Activated CD4-positive, alpha-beta T cell treated with anti-CD3 and anti-CD28 coated beads, Interleukin-2, amount 50 U/mL, for 1 hour (primary cell): ENCODE measurements around the gene ADCY1.
"Not testable (repeated sequence)": the region's sequence is repeated elsewhere in the genome, so short reads cannot be mapped to it uniquely, and the experiment has no call there.

ENCODE experiments used
- DNase-seq: peaks from one replicate; pipeline ENCODE4 v3.0.0-alpha.2; 2020

ADCY1 gene

DNA sequence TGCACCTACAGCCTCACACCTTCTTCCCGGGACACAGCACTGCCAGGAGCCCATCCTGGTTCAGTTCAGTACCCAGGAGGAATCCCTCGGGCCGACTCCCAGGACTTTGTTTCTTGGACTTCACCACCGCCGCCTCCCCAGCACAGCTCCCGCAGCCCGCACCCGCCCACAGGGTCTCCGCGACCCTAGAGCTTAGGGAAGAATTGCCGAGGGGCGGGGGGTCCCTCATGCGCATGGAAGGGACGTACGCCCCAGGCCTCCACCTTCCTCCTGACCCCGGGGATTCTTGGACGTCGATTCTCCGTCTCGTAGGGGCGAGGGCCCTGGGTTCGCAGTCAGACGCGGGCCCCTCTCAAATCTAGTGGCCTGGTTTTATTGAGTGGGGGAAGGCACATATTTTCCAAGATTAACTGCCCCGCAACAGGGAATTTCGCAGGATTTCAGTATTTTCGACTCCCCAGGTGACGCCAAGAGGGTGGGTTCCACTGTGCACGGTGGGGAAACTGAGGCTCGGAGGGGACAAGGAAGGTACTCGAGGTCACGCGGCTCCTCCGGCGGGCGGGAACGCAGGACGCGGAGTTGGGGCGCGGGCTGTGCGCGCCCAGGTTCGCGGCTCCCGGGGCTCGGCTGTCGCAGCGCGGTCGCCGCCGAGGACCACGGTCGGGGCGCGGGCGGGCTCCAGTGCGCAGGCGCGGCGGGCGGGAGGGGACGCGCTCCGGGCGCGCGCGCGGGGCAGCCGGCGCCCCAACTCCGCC is at the start of gene ADCY1:
ADCY1 (plus strand) TSS at position 708 of the 755 bp plus-strand sequence. CDS start 176 bp downstream, outside the sequence.
- no peak for DNase-seq

DNA sequence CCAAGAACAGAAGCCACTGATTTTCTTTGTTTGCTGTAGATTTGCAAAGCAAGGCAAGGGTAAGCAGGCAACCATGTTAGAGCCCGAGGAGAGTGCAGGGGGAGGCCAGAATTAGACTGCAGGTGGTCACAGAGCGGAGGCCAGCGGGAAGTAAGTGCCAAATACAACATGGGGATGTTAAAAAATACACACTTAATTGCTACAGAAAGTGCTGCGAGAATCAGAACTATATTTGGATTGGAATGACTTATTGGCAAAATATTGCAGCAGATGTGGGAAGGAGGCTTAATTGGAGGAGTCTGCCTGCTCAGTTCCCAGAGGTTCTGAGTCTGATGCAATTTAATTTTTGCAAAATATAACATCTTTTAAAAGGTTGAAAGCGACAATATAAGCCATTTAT is 49.7 kb upstream of the ADCY1 start:
- DNase-seq, result no peak

DNA sequence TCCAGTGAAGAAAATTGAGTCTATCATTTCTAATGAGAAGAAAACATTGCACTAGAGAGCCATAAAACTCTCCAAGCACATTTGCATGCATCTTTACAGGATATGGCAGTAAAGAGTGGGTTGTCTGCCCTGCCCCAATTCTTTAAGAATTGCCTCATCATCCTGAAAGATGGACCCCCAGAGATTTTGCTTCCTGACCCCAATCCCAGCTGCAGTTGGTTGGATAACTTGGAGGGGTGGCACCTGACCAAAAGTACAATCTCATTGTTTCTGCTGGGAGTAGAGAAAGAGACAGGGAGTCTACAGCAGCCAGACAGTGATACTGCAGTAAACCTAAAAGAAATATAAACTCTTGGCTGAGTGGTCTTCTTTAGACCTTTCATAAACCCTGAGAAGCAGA is 49.1 kb upstream of the ADCY1 start:
- DNase-seq, result no peak

DNA sequence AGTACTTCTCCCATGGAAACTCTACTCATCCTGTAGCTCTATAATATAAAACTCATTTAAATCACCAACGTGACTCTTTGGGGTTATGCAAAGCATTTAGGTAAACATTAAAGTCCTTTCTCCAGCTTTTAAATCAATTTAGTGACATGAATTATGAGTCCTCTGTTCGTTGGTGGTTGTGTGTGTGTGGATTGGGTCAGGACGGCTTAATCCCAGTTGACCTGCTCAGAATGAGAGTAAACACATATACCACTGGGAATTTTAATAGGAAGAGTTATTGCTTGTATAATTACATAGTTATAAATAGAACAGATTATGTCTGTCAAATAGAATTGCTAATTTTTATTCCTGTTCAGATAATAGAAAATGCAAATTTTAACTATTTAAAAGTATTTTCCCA is 30.7 kb upstream of the ADCY1 start:
- DNase-seq, result no peak

DNA sequence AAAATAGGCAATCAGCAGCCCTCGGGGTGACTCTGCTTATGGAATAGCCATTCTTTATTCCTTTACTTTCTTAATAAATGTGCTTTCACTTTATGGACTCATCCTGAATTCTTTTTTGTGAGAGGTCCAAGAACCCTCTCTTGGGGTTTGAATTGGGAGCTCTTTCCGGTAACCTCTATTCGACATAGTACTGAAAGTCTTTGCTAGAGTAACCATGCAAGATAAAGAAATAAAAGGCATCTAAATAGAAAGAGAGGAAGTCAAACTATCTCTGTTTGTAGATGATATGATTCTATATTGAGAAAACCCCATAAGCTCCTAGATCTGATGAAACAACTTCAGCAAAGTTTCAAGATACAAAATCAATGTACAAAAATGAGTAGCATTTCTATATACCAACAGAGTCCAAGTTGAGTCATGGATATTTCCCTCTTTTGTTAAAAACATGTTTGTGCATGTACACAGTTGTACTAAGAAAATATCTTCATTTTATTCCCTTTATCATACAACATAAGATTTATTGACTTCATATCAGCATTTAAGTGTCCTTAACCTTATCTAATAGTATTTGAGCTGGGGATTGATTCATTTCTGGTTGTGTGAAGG is 29.0 kb upstream of the ADCY1 start:
- not testable (repeated sequence) for DNase-seq

DNA sequence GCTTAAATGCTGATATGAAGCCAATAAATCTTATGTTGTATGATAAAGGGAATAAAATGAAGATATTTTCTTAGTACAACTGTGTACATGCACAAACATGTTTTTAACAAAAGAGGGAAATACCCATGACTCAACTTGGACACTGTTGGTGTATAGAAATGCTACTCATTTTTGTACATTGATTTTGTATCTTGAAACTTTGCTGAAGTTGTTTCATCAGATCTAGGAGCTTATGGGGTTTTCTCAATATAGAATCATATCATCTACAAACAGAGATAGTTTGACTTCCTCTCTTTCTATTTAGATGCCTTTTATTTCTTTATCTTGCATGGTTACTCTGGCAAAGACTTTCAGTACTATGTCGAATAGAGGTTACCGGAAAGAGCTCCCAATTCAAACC is 25.3 kb upstream of the ADCY1 start:
- not testable (repeated sequence) for DNase-seq

DNA sequence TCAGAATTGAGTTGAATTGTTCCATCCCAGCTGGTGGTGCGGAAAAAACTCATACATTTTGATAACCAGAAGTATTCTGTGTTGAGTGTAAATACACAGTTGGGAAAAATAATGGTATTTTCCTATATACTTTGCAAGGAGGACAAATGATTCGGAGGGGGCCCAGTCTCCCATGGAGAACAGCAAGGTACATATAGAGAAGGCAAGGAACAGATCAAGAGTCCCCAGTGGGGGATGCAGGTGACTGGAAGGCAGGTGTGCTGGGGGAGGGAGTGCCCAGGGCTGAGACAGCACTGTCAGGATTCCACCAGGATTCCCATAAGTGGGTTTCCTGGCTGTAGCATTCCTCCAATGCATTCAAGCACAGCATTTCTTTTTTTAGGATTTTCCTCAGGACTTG is 10.8 kb upstream of the ADCY1 start:
- no peak for DNase-seq

DNA sequence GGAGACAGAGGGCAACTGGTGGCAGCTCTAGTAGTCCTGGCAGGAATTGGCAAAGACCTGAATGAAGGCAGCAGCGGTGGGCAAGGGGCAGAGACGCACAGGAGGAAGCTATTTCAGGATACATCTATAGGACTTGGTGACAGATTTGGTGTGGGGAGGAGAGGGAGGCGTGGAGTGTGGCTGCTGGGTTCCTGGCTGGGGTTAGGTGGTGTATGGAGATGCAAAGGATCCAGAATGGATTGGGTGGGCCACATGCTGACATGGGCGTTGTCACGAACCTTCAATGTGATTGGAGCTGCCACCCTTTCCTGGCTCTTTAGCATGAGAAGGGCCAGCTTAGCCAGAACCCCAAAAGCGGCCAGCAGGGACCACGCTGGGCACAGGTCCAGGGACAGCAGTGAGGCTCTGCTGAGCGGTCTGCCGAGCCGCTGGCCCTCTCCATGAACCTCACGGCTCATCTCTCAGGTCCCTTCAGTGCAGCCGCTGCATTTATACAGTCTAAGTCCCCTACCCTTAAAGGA is 10.2 kb upstream of the ADCY1 start:
- DNase-seq, result no peak

DNA sequence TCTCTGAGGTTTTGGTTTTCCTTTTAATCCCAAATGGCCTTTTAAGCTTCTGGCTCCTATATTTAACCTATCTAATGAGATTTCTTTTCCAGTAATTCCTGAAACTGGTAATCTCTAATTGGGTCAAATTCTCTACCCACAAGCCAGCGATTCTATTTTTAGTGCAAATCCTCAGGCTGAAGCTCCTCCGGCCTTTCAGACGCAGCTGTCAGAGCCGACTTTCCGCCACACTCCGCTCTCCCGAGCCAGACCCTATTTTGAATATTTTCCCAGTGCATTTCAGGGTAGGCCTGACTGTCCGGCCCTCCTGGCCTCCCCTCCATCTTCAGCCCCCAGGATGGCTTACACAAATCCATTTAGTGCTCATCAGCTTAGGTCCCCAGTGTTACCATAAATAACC is 9.7 kb upstream of the ADCY1 start:
- DNase-seq, result no peak

DNA sequence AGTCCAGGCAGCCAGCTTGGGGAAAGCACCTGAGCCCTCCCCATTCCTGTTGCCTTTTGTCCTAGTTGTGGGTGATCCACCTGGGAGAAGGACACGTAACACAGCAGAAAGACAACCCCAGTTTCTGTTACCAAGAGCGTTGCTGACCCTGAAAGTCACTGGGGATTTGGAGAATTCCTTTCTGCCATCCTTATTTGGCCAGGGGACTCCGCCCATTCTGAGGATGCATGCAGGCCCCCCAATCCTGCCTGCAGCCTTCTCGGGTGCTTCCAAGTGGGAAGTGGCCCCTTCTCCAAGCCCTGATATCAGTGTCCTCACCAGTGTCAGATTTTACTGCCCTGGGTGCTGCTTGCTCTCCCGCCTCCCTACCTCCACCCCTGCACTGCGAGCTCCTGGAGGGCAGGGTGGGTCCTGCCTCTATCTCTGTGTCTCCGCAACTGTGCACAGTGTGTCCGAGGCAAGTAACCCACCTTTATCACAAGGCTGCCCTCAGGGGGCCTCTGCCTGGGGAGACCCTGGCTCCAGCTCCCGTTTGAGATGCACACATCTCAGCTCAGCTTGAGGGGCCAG is 9.2 kb upstream of the ADCY1 start:
- no peak for DNase-seq

DNA sequence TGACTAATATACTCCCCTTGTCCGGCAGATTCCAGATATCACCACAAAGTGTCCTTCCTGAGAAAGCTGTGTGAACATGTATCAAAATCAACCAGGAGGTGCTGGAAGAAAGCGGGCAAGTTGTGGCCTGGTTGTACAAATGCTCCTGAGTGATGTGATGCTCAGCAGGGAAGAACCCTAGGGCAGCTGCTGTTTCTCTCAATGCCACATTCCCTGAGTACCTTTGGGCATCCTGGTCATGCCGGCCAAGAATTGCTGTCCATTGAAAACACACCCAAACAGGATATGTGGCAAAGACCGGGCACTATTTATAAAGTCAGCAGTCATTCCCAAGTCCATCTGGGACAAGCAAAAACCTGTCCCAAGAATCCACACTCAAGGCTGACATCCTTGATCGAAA is 7.8 kb upstream of the ADCY1 start:
- DNase-seq, result no peak

DNA sequence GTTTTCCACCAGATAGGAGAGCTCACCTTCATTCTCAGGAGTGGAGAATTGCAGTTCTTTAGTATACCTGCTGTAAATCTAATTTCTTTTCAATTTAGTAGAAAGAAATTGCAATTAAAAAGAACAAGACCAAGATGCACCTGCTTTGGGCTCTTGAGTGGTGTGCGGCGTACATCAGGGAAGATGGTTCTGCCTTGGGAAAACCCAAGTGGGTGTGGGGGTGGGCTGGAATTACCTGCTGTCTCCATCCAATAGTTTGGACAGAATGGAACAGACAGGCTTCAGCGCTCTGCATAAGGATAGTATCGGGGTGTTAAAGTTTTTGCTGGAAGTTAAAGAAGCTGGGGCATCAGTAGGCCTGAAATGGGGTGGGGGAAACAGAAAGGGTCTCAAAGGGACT is 7.2 kb upstream of the ADCY1 start:
- DNase-seq, result no peak

DNA sequence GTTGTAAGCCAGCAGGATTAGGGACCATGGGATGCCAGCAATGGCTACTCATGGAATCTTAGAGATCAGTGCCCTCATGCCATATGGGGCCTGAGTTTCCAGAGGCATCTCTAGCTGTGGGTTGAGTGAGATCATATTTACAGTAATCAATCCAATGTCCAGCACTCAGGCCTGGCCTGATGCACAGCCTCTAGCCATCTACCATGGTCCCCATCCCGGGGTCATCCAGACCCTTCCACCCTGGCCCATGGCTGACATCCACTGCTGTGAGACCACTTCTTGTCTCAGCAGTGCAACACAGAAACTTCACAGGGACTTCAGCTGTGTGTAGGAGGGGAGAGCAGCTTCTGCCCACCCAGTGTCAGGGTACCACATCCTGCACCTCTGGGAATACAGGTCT is 6.5 kb upstream of the ADCY1 start:
- no peak for DNase-seq

DNA sequence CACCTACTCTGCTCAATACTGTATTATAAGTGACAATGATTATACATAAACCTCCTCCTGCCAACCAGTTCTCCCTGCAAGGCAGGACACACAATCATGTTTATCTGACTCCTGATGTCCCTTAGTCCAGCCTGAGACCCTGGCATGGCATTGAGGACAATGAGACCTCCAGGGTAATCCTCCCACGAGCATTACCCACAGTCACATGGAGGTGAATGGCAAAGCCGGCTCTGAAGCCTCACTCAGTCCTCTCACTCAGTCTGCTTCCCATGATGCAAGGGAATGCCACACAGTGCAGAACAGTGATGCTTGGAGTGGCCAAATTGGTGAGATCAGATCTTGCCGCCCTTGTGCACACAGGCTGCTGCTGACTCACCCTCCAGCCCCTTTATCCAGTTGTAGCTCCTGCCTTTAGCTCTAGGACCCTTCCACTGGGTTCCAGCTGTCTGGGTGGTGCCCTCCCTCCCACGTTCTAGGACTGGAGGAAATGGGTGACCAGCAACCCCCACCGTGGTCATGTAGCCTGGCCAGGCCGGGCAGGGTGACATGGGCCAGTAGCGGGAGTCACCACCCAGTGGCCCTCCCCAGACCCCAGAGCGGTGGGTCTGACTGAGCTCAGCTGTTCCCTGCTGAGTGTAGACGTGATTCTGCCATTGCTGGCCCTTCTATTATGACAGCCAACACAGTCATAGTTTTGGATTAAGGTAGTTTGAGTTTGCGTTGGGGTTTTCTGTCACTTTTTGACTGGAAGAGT is 5.5 kb upstream of the ADCY1 start:
- no peak for DNase-seq

DNA sequence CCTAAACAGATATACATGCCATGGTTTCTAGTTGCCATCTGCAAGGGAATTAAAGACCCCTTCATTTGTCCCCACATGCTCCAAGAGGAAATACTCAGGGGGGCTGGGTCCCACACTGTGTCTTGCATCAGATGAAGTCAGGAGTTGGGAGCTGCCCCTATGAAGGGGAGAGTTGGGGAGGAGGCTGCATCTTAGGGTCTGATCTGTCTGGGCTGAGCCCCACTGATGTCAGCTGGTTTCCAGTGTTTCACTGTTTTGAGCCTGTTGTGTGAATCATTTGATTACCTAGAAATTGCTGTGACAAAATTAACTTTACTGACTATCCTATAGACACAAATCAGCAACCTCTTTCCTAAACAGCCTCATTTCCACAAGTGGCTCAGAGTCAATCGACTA is 4.9 kb upstream of the ADCY1 start:
- DNase-seq, result no peak

DNA sequence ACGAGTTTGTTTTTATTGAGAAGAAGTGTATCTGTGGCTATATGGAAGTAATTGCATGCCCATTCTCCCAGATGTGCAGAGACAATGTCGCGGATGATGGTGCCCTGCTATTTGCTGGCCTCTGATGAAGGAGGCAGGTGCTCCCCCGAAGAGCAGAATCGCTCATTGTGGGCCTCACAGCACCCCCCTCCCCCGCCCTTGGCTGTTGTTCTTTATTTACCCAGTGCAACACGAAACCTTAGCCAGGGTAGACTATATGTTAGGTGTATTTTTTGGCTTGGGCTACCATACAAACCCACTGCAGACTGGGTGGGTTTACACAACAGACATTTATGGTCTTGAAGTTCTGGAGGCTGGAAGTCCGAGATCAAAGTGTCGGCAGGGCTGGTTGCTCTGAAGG is 3.4 kb upstream of the ADCY1 start:
- no peak for DNase-seq

DNA sequence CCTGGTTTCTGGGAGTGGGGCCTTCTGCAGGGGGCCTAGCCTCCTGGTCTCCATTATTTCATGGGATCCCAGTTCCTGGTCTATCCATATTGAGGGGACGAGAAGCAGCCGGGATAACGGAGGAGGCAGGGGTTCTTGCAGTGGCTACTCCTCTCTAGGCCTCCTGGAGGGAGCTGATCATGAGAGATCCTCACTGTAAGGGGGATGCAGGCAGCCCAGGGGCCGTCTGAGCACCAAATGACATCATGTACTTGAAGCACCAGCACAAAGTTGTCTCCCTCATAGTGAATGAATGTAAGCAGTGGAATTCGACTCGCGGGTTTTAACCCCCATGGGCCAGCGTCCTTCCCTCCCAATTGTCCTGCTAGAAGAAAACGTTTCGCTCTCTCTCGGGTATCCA is 964 bp upstream of the ADCY1 start:
- DNase-seq, result no peak

DNA sequence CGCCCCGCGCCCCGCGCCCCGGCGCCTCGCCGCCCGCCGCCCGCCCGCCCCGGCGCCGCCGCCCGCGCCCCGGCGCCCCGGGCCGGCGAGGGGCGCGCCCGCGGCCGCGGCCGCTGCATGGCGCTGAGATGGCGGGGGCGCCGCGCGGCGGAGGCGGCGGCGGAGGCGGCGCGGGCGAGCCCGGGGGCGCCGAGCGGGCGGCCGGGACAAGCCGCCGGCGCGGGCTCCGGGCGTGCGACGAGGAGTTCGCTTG is 174 bp downstream of the ADCY1 start:
- DNase-seq, result no peak

DNA sequence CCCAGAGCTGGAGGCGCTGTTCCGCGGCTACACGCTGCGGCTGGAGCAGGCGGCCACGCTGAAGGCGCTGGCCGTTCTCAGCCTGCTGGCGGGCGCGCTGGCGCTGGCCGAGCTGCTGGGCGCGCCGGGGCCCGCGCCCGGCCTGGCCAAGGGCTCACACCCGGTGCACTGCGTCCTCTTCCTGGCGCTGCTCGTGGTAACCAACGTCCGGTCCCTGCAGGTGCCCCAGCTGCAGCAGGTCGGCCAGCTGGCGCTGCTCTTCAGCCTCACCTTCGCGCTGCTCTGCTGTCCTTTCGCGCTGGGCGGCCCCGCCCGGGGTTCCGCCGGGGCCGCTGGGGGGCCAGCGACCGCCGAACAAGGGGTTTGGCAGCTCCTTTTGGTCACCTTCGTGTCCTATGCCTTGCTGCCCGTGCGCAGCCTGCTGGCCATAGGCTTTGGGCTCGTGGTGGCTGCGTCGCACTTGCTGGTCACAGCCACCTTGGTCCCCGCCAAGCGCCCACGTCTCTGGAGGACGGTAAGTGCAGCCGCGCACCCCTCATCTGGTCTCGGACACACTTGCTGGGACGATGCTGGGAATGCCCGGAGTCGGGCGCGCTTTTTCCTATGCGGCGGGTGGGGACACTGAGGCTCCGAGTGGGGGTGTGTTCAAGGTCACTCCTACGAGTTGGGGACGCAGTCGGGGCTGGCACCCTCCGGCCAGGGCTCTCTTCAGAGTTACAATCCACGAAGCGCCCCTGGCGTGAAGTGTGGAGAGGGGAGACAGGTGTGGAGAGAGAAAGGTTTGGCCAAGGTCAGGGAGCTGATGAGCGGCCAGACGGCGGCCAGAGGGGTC is 717 bp downstream of the ADCY1 start:
- DNase-seq, result no peak

DNA sequence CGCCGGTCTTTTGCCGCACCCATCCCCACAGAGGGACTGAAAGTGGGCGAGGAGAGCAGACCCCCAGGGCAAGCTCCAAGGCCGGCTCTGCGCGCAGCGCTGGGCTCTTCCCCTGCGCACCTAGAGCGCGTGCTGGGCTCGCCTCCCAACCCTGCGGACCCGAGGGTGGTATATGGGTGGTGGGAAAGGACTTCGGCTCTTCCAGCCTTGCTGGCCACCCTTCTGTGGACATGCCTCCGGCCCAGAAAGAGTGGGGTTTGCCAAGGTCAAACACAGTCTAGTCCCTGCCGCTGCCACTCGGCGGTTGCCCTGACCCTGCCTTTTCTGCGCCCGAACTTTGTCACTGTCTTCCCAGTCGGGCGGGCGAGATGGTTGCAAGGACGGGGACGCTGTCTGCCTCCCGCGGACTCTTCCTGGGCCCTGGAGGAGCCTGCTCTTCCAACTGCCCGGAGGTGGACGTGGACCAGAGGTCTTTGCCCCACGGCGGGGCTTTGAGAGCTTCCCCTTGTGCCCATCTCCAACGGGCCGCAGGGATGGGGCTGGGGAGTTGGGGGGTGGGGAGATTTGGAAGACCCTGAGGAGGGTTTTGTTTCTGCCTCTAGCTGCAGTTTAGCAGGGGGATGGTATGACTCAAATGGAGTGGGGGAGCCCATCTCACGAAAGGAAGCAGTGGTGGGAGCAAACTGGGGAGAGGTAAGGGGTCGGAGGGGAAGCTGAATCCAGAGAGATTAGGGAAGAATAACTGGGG is 1.5 kb downstream of the ADCY1 start:
- DNase-seq, result no peak

DNA sequence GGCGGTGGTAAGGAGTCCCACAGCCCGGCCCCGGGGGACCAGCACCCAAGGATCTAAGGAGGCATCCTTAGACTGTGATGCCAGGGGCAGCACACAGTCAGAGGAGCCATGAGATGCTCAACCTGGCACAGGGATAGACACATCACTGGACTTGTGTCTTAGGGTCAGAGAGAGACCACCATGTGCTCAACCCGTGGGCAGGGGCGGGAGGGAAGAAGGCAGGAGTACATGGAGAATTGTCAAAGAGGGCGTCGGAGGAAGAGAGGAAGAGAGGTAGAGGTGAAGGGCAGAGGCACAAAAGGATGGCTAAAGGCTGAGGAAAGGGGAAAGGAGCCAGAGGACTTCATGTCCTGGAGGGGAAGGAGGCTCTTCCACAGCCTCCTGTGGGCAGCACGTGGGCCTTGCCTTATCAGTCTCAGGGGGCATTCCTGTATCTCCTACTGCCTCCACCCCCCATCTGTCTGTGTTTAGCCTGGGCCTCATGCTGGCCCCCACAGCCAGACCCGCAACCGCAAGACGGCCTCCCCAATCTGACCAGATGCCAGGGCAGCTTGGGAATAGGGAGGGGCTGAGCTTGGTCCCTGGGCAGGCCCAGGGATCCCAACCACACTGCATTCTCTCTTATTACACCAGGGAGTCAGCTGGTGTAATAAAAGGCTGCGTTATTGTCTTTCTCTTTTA is 2.2 kb downstream of the ADCY1 start:
- DNase-seq, result no peak

DNA sequence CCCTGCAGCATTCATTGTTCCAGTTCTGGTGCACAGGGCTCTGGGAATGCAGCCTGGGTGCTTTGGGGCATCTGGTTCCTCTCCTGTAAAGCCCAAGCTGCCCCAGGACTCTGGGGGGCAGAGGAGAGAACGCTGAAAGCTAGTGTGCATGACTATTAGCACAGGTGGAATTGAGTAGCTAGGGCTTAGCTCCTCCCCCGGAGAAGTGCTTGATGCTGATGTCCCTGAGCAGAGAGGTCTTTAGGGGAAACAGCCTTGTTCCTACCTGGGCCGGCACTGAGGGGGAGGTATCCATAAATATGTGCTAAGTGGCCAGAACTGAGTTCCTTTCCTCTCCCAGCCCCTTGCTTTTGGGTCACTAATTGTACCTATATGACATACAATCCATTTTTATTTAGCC is 3.9 kb downstream of the ADCY1 start:
- DNase-seq, result no peak
